ENCODE results near the gene RNF17.
"Not testable (repeated sequence)": the region's sequence is repeated elsewhere in the genome, so short reads cannot be mapped to it uniquely, and the experiment has no call there.

RNF17 gene

GRCh38 chr13:24745861-24746617, 17.9 kb upstream of the RNF17 start:
- no peak for DNase-seq

DNA sequence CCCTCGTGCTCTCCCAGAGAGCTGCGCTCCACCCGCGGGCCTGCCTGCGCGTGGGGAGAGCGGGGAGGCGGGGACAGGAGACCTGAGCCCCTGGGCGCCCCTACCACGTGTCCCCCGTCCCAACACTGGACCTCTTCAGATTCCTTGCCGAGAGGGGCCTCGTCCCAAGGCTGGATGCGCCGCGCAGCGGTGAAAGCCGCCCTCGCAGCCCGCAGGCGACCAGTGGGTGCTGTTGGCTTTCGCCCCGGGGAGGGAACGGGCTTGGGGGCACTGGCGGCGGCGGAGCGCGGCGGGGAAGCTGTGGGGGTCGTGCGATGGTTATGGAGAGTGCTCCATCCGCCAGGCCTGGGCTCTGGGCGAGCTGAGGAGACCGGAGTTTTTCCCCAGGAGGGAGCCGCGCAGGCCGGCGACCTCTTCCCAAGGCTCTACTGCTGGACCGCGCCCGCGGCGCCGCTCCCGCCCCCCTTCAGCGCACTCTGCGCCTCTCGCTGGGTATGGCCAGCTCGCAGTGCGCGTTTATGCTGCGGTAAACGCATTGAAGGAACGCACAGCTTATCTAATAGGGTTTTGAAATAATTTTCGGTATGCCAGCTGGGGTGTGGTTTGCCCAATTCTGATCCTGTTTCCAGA, 17.2 kb upstream of the RNF17 start:
- no peak for DNase-seq

DNA sequence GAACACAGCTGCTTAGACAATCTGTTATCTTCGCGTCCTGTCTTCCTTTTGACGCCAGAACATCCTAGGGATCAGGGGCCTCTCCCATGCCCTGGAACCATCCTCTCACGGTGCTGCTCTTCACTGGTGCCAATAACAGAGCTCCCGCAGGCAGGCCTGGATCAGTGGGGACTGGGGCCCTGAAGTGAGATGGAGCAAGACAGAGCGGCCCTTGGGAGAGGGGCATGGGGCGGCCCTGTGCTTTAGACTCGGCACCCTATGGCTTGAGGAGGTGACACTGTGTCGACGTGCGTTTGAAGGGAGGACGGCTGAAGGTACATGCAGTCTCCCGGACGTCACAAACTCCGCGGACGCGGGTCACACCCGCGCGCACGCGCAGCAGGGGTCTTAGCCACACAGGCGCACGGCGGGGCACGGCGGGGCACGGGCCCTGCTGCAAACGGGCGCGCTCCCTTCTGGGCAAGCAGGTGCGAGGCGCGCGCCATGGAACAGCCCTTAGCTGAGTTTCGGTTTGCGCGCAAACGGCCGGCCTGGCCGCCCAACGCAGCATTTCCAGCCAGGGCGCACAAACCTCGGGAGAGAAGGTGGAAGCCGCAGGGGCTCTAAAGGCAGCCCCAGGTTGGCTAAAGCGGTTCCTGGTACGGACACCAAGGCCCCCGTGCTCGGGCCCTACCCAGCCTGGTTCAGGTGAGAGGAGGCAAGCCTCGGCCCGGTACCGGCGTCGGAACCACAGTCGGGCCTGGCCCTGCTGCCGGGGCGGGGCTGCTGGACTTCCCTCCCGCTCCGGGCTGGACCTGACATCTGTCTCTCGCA, 16.5 kb upstream of the RNF17 start:
- DNase-seq, result no peak

DNA sequence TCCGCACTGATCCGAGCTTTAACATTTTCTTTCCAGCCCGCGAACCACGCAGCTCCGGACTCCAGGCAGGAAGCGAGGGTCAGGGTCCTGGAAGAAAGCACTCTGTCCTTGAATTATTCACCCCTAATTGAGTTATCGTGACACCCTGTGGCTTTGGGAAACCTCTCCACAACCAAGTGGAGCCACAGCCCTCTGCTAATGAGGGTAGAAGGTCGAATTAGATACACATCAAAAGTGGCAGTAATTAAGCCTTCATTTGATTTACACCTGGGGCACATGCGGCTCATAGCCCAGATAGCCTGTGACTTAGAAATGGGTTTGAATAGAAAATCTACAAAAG, 15.9 kb upstream of the RNF17 start:
- DNase-seq, result no peak

DNA sequence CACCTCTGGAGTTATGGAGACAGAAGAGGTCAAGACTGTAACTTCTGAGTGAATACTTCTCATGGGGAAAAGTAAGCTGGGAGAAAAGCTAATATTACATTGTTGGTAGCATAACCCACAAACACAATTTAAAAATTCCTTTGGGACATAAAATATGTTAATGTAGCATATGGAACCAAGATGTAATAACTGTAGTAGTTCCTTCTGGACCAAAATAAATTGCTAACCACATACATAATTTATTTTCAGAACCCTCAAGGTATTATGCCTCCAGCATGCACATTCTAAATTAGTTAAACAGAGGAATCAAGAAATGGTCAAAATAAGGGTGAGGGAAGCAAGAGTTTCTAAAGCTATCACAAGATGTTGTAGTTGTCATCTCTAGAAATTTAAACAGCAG, 4.8 kb upstream of the RNF17 start:
- DNase-seq, result no peak

DNA sequence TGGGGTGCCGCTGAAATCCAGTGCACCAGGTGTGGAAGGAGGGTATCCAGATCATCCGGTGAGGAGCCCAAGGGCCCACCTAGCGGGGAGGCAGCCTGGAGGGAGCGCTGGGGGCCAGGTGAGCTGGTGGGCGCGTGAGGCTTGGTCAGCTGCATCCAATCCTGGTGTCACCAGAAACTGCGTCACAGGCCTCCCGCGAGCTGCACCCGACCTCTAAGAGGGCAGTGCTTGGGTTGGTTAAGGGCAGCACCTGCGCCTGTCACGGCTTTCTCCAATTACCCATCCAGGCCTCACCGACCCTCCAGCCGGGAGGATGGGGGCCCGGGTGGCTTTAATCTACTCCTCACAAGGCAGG, 284 bp downstream of the RNF17 start:
- DNase-seq, result no peak

DNA sequence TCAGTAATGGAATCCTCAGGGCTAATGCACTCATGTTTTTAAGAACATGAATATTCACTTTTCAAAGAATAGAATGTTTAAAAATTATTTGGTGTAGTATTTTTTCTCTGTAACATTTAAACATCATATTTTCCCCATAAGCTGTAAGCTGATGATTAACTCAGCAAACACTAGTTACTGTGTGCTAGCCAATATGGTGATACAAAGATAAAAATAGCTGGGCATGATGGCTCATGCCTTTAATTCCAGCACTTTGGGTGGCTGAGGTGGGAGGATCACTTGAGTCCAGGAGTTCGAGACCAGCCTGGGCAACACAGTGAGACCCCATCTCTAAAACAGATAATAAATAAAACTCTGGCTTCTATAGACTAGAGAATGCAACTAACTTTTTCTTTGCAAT, 13.2 kb downstream of the RNF17 start:
- no peak for DNase-seq

GRCh38 chr13:24784319-24784718, 20.4 kb downstream of the RNF17 start:
- no peak for DNase-seq

DNA sequence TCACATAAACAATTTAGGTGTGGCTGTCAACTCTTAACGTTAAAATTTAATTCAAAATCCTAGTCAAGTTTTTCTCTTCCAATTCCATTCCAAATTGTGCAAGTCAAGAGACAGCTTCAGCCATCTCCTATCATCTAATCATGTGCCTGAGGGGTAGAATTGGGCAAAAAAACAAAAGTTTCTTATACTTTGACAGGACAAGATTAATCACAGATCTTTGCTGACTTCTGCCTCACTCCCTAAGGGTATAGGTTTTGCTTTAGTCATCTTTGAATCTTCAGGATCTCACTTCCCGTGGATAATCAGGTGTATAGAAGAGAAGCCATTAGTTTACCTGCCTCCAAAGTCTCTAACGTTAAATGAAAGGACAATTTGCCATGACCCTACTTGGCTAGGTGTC, 24.6 kb downstream of the RNF17 start:
- DNase-seq, result no peak

- no peak for DNase-seq
Observed at GRCh38 chr13:24802074-24802473, 38.1 kb downstream of the RNF17 start.

DNA sequence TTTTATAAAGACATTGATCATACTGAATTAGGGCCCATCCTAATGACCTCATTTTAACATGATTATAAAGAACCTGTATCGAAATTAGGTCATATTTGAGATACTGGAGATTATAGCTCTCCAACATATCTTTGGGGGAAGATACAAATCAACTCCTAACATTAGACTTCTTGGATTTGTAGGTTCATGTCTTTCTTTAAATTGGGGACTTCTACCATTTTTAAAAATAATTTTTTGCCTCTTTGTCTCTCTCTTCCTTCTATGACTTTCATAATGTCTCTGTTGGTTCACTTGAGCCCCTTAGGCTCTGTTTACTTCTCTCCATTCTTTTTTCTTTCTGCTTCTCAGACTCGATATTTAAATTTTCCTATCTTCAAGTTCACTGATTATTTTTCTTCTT, 57.2 kb downstream of the RNF17 start:
- no peak for DNase-seq

DNA sequence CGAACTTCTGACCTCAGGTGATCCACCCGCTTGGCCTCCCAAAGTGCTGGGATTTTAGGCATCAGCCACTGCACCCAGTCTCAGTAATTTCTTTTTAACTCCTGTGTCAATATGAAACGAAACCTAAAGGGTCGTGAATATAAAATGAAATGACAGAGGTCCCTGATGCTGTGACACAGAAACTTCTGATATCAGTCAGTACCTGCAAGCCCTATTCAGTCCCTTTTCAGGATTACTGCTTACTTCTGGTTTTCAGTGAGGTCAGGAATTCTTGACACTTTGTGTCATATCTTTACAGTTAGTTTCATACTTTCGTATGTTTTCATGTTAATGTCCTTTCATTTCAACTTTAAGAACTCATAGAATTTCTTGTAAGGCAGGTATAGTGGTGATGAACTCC, 58.7 kb downstream of the RNF17 start:
- no peak for DNase-seq

DNA sequence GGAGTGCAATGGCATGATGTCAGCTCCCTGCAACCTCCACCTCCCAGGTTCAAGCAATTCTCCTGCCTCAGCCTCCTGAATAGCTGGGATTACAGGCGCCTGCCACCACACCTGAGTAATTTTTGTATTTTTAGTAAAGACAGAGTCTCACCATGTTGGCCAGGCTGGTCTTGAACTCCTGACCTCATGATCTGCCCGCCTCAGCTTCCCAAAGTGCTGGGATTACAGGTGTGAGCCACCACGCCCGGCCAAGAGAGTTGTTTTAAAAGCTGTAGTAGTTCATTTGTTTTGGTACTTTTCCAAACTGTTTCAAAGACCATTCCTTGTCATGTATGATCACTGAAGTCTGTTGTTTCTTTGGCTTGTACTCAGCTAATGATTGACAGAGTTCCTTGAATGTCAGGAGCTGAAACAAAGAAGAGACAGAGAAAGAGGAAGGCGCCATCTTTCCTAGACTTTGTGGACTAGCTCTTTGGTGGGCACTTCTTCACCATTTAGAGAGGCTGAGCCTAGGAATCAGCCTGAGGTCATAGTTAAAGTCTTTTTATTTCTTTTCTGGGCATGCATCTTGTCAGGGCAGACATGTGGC, 59.2 kb downstream of the RNF17 start:
- not testable (repeated sequence) for DNase-seq

DNA sequence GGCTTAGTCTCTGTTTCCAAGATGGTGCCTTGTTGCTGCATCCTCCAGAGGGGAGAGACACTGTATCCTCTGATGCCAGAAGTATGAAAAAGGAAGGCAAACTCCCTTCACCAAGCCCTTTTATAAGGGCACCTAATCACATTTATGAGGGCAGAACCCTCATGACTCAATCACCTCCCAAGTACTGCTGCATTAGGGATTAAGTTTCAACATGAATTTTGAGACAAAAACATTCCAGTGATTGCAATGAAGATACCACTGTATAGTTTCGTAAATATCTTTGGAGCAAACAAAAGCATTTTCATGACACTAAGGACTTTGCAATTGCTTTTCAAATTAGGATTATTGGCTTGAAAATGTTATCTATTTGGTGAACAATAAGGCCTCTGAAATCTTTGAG, 63.8 kb downstream of the RNF17 start:
- no peak for DNase-seq

- no peak for DNase-seq
Observed at GRCh38 chr13:24834902-24835510, 71.0 kb downstream of the RNF17 start.

DNA sequence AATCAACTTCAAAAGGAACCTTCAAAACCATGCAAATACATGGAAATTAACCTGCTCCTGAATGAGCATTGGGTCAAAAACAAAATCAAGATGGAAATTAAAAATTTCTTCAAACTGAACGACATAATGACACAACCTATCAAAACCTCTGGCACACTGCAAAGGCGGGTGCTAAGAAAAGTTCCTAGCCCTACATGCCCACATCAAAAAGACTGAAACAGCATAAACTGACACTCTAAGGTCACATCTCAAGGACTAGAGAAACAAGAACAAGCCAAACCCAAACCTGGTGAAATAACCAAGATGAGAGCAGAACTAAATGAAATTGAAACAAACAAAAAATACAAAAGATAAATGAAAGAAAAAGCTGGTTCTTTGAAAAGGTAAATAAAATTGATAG, 73.6 kb downstream of the RNF17 start:
- DNase-seq, result not testable (repeated sequence)

GRCh38 chr13:24842549-24843274, 78.7 kb downstream of the RNF17 start:
- DNase-seq, result no peak

DNA sequence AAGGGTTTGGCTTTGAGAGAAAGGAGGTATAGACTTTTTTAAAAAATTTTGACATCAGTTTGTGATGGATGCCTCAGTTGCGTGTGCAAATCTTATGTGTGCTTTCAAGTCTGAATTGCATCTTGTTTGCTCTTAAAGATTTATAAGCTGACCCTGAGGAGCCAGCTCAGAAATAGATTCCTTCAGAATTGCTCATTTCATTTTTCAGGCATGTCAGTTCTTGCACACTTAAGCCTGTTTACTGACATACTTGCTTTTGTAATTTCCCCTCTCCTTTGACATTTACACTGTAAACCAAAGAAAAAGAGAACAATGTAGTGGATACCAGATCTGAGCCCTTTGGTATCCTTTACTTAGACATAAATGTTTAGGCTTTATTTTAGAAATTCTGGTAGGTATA, 87.6 kb downstream of the RNF17 start:
- no peak for DNase-seq

DNA sequence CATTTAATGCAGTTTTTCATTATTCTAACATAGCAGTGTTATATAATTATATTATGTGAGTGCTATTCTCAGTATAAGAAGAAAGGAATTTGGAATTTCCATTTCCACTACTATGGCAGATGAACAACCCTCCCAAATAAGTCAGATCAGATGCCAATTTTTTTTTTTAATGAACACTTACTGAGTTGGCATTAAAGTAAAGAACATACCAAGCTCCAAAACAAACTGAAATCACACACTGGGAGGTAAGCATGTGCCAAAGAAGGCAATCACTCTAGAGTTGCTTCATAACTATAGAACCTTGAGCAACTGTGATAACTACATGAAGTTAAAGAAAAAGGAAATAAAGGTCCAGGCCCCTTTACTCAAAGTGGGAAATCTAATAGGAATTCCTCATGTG, 90.3 kb downstream of the RNF17 start:
- no peak for DNase-seq

DNA sequence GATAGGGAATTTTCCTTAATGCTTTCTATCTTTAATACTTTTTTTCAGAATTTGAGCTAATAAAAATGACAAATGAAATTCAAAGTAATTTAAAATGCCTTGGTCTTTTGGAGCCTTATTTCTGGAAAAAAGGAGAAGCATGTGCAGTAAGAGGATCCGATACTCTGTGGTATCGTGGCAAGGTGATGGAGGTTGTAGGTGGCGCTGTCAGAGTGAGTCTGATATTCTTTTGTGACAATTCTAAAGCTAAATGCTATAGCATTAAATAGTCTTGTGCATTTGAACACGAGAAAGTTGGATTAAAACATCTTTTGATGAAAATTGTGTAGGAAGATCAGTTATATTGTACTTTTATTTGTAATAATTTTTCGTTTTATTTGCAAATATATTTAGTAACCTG, 95.0 kb downstream of the RNF17 start:
- DNase-seq, result no peak

DNA sequence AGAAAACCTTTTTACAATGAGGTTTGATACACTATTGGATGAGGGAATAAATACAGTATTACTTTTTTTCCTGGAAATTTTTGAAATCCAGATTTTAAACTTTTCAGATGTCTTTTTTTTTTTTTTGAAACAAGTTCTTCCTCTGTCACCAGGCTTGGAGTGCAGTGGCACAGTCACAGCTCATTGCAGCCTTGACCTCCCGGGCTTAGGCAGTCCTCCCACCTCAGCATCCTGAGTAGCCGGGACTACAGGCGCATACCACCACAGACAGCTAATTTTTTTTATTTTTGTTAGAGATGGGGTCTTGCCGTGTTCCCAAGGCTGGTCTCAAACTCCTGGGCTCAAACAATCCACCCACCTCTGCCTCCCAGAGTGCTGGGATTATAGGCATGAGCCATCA, 96.8 kb downstream of the RNF17 start:
- DNase-seq, result no peak

DNA sequence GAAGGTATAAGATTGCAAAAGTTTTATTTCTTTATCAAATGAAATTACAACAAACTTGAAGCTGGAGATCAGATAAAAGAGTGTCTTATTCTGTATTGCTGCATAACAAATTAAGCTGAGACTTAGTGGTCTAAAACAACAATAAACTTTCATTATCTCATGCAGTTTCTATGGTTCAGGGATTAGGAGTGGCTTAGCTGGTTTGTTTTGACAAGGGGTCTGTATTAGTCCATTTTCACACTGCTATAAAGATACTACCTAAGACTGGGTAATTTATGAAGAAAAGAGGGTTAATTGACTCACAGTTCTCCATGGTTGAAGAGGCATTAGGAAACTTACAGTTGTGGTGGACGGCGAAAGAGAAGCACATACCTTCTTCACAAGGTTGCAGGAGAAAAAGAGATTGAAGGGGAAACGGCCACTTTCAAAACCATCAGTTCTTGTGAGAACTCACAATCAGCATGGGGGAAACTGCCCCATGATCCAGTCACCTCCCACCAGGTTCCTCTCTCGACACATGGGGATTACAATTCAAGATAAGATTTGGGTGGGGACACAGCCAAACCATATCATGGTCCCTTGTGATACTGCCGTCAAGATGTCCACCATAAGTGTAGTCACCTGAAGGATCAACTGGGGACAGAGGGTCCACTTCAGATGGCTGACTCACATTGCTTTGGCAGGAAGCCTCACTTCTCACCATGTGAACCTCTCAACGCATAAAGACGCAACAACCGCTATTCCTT, 97.8 kb downstream of the RNF17 start:
- DNase-seq, result no peak

Measured in CD4-positive, alpha-beta T cell treated with Interleukin-4 for 4 hours (primary cell).